HepG2 (cell line): Measurements from ENCODE around the gene B4GALT5. TPM values are rescaled to one million over a fixed set of nuclear protein-coding genes. Genes with fewer than 3 reads are reported as not detected.

Experiments
- ARID3A ChIP-seq: IDR thresholded peaks from 2 replicates; pipeline ENCODE4 v1.6.1; 2012; ENCODE audit warnings: low read depth, low read length, improper control_type of control experiment
- BCL6 ChIP-seq: IDR thresholded peaks from 2 replicates; pipeline ENCODE4 v1.6.1; 2016; ENCODE audit warnings: missing genetic modification reagents, missing compliant biosample characterization
- FIP1L1 ChIP-seq: fragments of 200-400 bp; formaldehyde crosslinking; IDR thresholded peaks from 2 replicates; pipeline ENCODE4 v1.6.1; 2018; ENCODE audit warnings: low read depth, mild to moderate bottlenecking, low read length, moderate library complexity, borderline replicate concordance; ENCODE audit not compliant: insufficient read depth
- GATAD1 ChIP-seq: IDR thresholded peaks from 2 replicates; pipeline ENCODE4 v1.6.1; 2016; ENCODE audit warnings: missing genetic modification reagents, missing compliant biosample characterization
- GLMP ChIP-seq: sonication (generic); formaldehyde crosslinking; IDR thresholded peaks from 2 replicates; pipeline ENCODE4 v1.9.0; 2021; ENCODE audit warnings: missing genetic modification reagents, mild to moderate bottlenecking, borderline replicate concordance
- MATR3 ChIP-seq: sonication (generic); formaldehyde crosslinking; IDR thresholded peaks from 2 replicates; pipeline ENCODE4 v1.4.0; 2020; ENCODE audit warnings: missing genetic modification reagents
- MED13 ChIP-seq: sonication (generic); formaldehyde crosslinking; IDR thresholded peaks from 2 replicates; pipeline ENCODE4 v1.5.0; 2020; ENCODE audit warnings: missing genetic modification reagents
- MIER2 ChIP-seq: IDR thresholded peaks from 2 replicates; pipeline ENCODE4 v1.6.1; 2016; ENCODE audit warnings: missing biosample characterization, missing genetic modification reagents
- POGZ ChIP-seq: sonication (generic); formaldehyde crosslinking; IDR thresholded peaks from 2 replicates; pipeline ENCODE4 v1.4.0; 2020; ENCODE audit warnings: mild to moderate bottlenecking, missing genetic modification reagents
- POLR2A ChIP-seq, 2 experiments: IDR thresholded peaks; 2 replicates each; pipeline ENCODE4 v1.6.1; 2011; ENCODE audit warnings: low read depth in 2 of 2, low read length in 2 of 2, mild to moderate bottlenecking in 1 of 2, moderate library complexity in 1 of 2; ENCODE audit not compliant: insufficient read depth in 1 of 2
- POLR2G ChIP-seq: fragments of 200-400 bp; formaldehyde crosslinking; IDR thresholded peaks from 2 replicates; pipeline ENCODE4 v1.6.1; 2018; ENCODE audit warnings: mild to moderate bottlenecking, low read depth, low read length, moderate library complexity
- ZNF724P ChIP-seq: sonication (generic); formaldehyde crosslinking; IDR thresholded peaks from 2 replicates; pipeline ENCODE4 v1.8.0; 2022; ENCODE audit warnings: missing genetic modification reagents, borderline replicate concordance
- polyA plus RNA-seq, 8 experiments: library from polyadenylated mRNA; depleted of rRNA in 3 of 8; stranded (reverse) in 7 of 8; unstranded in 1 of 8; fragments of >200 nt; fragmentation: Illumina TruSeq in 4 of 8; extraction: Trizol in 4 of 8; gene quantifications; 2 replicates each; pipeline versions ENCODE4 v1.2.1 to v1.2.3, GENCODE V29; 2011 to 2016; ENCODE audit warnings: low read depth in 4 of 8, missing spikeins in 1 of 8, mixed read lengths in 1 of 8; ENCODE audit not compliant: insufficient read depth in 1 of 8
- total RNA-seq, 5 experiments: library from RNA; depleted of rRNA; stranded (reverse); fragments of >200 nt; fragmentation: Illumina TruSeq; extraction: Trizol; gene quantifications; 2 replicates each; pipeline ENCODE4 v1.2.3, GENCODE V29; 2016; ENCODE audit warnings: low read depth in 1 of 5
- TF ChIP-seq, protein P1 (sequence below): sonication (generic); formaldehyde crosslinking; IDR thresholded peaks from 2 replicates; pipeline ENCODE4 v1.5.0; 2020; ENCODE audit warnings: missing genetic modification reagents
- TF ChIP-seq, protein P2 (sequence below): sonication (generic); formaldehyde crosslinking; IDR thresholded peaks from 2 replicates; pipeline ENCODE4 v1.4.0; 2020; ENCODE audit warnings: missing genetic modification reagents, mild to moderate bottlenecking, borderline replicate concordance
- TF ChIP-seq, protein P3 (sequence below): sonication (generic); formaldehyde crosslinking; IDR thresholded peaks from 2 replicates; pipeline ENCODE4 v1.4.0; 2020; ENCODE audit warnings: missing genetic modification reagents, low read depth, mild to moderate bottlenecking, borderline replicate concordance
- TF ChIP-seq, protein P4 (sequence below): sonication (generic); formaldehyde crosslinking; IDR thresholded peaks from 2 replicates; pipeline ENCODE4 v1.5.0; 2020; ENCODE audit warnings: mild to moderate bottlenecking, missing genetic modification reagents, borderline replicate concordance

B4GALT5 gene
- total and polyA plus RNA-seq, 2 of the 13 experiments (the other 11 are each of a cell fraction or from before 2014, with no cell fraction given), result 27.3 to 30.9 TPM

- TF ChIP-seq, protein P1, sequence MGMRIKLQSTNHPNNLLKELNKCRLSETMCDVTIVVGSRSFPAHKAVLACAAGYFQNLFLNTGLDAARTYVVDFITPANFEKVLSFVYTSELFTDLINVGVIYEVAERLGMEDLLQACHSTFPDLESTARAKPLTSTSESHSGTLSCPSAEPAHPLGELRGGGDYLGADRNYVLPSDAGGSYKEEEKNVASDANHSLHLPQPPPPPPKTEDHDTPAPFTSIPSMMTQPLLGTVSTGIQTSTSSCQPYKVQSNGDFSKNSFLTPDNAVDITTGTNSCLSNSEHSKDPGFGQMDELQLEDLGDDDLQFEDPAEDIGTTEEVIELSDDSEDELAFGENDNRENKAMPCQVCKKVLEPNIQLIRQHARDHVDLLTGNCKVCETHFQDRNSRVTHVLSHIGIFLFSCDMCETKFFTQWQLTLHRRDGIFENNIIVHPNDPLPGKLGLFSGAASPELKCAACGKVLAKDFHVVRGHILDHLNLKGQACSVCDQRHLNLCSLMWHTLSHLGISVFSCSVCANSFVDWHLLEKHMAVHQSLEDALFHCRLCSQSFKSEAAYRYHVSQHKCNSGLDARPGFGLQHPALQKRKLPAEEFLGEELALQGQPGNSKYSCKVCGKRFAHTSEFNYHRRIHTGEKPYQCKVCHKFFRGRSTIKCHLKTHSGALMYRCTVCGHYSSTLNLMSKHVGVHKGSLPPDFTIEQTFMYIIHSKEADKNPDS (CRISPR knock-in tag), result no peak
- TF ChIP-seq BCL6 (CRISPR knock-in tag) (peak; percentile 94), ZNF724P (no peak), POLR2A (IDR thresholded peaks at IDR 0.05; ENCODE audit: insufficient read depth in 1 of 2, low read depth in 2 of 2, low read length in 2 of 2) (peak; percentile 44 to 81; a peak in 3 of 4 replicates), ARID3A (peak; percentile 13; the same call in 1 of the 2 replicates), MED13 (CRISPR knock-in tag) (no peak), POLR2G (peak; percentile 68), GLMP (CRISPR knock-in tag) (no peak), GATAD1 (CRISPR knock-in tag) (peak; percentile 35; the same call in 1 of the 2 replicates), FIP1L1 (0 out of 2 replicates have a peak, but pooled peaks have one; percentile 30), POGZ (CRISPR knock-in tag) (peak; percentile 78), MIER2 (CRISPR knock-in tag) (peak; percentile 38; the same call in 1 of the 2 replicates), MATR3 (CRISPR knock-in tag) (no peak)
- TF ChIP-seq, protein P2, sequence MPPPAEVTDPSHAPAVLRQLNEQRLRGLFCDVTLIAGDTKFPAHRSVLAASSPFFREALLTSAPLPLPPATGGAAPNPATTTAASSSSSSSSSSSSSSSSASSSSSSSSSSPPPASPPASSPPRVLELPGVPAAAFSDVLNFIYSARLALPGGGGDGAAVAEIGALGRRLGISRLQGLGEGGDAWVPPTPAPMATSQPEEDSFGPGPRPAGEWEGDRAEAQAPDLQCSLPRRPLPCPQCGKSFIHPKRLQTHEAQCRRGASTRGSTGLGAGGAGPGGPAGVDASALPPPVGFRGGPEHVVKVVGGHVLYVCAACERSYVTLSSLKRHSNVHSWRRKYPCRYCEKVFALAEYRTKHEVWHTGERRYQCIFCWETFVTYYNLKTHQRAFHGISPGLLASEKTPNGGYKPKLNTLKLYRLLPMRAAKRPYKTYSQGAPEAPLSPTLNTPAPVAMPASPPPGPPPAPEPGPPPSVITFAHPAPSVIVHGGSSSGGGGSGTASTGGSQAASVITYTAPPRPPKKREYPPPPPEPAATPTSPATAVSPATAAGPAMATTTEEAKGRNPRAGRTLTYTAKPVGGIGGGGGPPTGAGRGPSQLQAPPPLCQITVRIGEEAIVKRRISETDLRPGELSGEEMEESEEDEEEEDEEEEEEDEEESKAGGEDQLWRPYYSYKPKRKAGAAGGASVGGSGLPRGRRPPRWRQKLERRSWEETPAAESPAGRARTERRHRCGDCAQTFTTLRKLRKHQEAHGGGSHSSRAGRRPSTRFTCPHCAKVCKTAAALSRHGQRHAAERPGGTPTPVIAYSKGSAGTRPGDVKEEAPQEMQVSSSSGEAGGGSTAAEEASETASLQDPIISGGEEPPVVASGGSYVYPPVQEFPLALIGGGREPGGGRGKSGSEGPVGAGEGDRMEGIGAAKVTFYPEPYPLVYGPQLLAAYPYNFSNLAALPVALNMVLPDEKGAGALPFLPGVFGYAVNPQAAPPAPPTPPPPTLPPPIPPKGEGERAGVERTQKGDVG (CRISPR knock-in tag), result no peak
- TF ChIP-seq, protein P3, sequence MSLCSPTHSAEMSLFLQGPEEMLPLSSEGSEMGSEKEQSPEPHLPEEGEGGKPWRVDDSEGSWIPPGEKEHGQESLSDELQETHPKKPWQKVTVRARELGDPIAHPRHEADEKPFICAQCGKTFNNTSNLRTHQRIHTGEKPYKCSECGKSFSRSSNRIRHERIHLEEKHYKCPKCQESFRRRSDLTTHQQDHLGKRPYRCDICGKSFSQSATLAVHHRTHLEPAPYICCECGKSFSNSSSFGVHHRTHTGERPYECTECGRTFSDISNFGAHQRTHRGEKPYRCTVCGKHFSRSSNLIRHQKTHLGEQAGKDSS (CRISPR knock-in tag), result peak; percentile 63; the same call in 1 of the 2 replicates
- TF ChIP-seq, protein P4, sequence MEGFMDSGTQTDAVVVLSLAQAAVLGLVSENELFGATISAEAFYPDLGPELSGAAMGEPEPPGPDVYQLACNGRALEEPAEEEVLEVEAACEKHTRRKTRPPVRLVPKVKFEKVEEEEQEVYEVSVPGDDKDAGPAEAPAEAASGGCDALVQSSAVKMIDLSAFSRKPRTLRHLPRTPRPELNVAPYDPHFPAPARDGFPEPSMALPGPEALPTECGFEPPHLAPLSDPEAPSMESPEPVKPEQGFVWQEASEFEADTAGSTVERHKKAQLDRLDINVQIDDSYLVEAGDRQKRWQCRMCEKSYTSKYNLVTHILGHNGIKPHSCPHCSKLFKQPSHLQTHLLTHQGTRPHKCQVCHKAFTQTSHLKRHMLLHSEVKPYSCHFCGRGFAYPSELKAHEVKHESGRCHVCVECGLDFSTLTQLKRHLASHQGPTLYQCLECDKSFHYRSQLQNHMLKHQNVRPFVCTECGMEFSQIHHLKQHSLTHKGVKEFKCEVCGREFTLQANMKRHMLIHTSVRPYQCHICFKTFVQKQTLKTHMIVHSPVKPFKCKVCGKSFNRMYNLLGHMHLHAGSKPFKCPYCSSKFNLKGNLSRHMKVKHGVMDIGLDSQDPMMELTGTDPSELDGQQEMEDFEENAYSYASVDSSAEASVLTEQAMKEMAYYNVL (CRISPR knock-in tag), result no peak
These were observed at the start of gene B4GALT5 (continued) for GRCh38 chr20:49713753-49714712.
